ENCODE data around the gene SIMC1.

SIMC1 gene

DNA sequence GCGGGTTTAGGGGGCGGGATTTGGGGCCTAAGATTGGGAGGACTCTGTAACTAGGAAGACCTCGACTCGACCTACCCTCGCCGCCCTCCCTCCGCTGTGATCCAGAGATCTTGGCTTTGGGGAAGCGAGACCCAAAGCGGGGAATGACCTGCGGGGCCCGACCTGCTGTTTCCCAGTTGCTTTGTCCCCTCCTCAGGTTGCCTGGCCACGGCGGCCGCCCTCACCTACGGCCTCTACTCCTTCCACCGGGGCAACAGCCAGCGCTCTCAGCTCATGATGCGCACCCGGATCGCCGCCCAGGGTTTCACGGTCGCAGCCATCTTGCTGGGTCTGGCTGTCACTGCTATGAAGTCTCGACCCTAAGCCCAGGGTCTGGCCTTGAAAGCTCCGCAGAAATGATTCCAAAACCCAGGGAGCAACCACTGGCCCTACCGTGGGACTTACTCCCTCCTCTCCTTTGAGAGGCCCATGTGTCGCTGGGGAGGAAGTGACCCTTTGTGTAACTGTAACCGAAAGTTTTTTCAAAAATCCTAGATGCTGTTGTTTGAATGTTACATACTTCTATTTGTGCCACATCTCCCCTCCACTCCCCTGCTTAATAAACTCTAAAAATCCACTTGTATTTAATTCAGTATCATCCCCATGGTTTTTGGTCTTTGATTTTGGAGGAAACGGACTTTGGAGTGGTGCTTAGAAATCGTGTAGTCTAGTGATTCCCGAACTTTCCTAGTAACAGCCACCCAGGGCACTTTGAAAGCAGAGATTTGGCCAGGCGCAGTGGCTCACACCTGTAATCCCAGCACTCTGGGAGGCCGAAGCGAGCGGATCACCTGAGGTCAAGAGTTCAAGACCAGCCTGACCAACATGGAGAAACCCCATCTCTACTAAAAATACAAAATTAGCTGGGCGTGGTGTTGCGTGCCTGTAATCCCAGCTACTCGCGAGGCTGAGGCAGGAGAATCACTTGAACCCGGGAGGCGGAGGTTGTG is 151.2 kb downstream of the SIMC1 start:
- peak; percentile 84 for DNase-seq

DNA sequence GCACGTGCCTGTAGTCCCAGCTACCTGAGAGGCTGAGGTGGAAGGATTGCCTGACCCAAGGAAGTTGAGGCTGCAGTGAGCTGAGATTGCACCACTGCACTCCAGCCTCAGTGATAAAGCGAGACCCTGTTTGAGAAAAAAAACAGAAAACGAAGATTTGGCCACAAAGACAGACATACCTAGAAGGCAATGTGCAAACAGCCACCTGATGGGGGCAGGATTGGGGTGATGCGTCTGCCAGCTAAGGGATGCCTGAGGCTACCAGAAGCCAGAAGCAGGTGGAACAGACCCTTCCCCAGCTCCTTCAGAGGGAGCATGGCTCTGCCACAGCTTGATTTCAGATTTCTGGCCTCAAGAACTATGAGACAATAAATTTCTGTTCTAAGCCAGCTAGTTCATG is 153.3 kb downstream of the SIMC1 start:
- no peak for DNase-seq

DNA sequence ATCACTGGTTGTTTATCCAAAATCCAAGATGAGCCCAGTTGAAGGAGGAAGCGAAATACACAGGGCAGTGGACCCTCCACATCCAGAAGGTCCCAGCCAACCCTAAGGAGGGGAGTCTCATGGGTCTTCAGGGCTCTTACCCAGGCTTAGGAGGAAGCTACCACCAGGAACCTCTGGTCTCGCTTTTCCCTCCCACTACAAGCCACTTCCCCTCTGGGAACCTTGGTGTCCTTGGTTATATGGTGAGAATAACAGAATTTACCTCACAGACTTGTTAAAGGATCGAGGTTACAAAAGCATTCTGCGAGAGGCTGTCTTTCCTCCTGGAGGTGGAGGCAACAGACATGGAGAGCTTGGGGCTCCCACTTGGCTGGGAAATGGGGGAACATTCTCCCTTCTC is 153.8 kb downstream of the SIMC1 start:
- no peak for DNase-seq

DNA sequence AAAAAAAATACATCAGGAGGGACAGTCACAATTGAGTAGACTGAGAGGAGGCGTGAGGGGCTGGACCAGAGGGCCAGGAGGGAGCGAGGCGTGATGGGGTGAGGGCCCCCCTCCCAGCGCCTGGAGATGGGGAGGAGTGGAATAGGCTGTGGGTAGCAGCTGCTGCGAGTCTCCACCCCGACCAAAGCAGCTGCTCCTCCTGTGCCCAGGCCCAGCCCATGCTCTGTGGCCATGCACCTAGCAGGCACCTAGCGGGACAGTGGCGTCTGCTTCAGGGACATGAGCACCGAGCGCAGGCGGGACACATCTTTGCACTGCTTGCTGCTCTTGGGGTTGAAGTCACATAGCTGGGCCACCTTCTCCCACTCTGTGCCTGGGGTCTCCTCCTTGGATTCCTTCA is 154.3 kb downstream of the SIMC1 start:
- no peak for DNase-seq

DNA sequence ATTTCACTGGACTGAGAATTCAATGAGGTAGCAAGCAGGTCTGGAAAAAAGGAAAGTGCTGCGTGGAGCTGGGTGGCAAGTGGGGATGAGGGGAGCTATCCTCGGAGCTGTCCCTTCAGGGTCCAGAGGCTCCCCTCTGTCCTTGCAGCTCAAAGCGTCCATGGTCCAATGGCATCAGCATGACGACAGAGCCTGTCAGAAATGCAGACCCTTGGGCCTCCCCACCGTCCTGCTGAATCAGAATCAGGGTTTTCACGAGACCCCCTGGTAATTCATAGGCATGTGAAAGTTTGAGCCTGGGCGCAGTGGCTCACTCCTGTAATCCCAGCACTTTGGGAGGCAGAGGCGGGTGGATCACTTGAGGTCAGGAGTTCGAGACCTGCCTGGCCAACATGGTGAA is 155.9 kb downstream of the SIMC1 start:
- DNase-seq: no peak

DNA sequence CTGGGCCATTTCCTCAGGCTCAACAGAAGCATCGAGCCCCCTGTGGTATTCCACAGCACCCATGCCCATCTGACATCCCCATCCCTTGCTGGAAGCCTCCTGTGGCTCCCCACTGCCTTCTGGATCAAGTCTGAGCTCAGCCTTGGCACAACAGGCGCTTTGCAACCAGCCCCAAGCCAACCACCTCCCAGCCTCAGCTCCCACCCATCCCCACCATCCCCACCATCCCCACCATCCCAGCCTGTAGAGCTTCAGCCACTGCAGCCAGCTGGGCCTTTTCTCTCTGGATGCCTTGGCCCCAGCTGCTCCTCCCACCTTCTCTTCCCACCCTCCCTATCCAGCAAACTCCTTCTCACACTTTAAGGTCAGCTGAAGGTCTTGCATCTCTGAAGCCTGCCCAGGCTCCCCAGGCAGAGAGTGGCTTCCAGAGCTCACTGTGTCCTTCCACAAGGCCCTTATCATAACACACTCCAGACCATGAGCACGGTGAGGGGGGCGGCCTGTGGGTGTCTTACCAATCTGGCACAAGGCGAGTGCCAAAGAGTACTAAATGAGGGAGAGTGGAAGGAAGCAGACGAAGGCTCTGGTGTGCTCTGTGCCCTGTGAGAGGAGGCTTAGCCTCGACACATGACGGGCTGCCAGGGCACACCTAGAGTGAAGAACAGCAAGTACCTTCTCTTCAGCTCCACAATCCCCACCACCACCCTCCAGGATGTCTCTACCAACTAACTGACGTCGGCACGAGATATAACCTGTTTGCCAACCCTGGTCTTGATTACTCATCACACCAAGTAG is 156.9 kb downstream of the SIMC1 start:
- no peak for DNase-seq

Measured in KG1 (cell line).